ENCODE measurements around the gene SPATS2L. TPM values are rescaled to one million over a fixed set of nuclear protein-coding genes. Genes with fewer than 3 reads are reported as not detected.

SPATS2L gene
- total RNA-seq, 1 experiment from 2014 or later: 47.3 TPM

DNA sequence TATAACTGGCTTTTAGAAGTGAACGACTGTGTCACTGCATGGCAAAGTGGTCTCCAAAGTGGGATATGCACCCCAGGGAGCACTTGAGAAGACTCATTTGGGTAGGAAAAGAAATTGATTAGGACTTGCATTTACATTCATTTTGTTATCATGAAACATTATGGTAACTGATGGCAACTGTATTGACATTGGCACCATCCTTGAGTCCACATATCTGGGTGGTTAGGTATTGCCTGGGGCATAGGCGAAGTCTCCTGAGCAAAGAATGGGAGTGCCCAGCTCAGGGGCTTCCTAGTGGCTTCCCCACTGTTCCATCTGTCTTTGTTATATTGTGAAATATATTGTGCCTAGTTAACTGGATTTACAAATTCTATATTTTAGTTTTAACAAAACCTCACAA, 29.2 kb downstream of the SPATS2L start:
- no peak overlapping the region for H2BK120ac ChIP-seq (ENCODE audit: low read depth, low read length, poor library complexity, severe bottlenecking)
- H3K56ac ChIP-seq (ENCODE audit: insufficient read length, low read depth, low read length): no peak overlapping the region
- no peak overlapping the region for H3K4me2 ChIP-seq (ENCODE audit: insufficient read depth, insufficient read length, low read length)
- H2BK5ac ChIP-seq (ENCODE audit: insufficient read length, low read length): no peak overlapping the region
- no peak overlapping the region for H3K4me3 Mint-ChIP-seq
- no peak overlapping the region for H2BK12ac ChIP-seq (ENCODE audit: insufficient read length, low read depth, low read length)
- no peaks in the 10 kb centered on the region for H3K23me2 ChIP-seq (ENCODE audit: insufficient read length, low read depth, low read length, poor library complexity, severe bottlenecking)
- no peak overlapping the region for H3K27ac Mint-ChIP-seq
- H2BK15ac ChIP-seq (ENCODE audit: low read depth, low read length): no peak overlapping the region
- TF ChIP-seq, protein P1, sequence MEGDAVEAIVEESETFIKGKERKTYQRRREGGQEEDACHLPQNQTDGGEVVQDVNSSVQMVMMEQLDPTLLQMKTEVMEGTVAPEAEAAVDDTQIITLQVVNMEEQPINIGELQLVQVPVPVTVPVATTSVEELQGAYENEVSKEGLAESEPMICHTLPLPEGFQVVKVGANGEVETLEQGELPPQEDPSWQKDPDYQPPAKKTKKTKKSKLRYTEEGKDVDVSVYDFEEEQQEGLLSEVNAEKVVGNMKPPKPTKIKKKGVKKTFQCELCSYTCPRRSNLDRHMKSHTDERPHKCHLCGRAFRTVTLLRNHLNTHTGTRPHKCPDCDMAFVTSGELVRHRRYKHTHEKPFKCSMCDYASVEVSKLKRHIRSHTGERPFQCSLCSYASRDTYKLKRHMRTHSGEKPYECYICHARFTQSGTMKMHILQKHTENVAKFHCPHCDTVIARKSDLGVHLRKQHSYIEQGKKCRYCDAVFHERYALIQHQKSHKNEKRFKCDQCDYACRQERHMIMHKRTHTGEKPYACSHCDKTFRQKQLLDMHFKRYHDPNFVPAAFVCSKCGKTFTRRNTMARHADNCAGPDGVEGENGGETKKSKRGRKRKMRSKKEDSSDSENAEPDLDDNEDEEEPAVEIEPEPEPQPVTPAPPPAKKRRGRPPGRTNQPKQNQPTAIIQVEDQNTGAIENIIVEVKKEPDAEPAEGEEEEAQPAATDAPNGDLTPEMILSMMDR (conservative IDR thresholded peaks at IDR 0.05): no peak
- peaks cover 5 to 26% (median 22%) of the 10 kb centered on the region in 3 experiments; a peak in 6 of 7 replicates for H3K36me3 Mint-ChIP-seq (ENCODE audit: insufficient read depth in 1 of 3, low read depth in 3 of 3)
- H3K9me3 Mint-ChIP-seq: peaks cover 8% of the 10 kb centered on the region in 2 experiments; a peak in 3 of 5 replicates
- H3K4me1 ChIP-seq (ENCODE audit: insufficient read depth, low read length): peaks cover 5% of the 10 kb centered on the region; the same call in 1 of the 2 replicates
- peaks cover 10 to 14% of the 10 kb centered on the region in 2 experiments for H3K4me1 Mint-ChIP-seq
- H3K9ac ChIP-seq (ENCODE audit: extremely low read depth, insufficient read length, low read length): no peak overlapping the region
- H4K91ac ChIP-seq (ENCODE audit: insufficient read length, low read depth, low read length): no peak overlapping the region
- H3K9me3 ChIP-seq (ENCODE audit: control insufficient read depth, low read depth, low read length): no peaks in the 10 kb centered on the region
- no peak overlapping the region for H2AFZ ChIP-seq (ENCODE audit: low read length)
- no peak overlapping the region for H3K23ac ChIP-seq (ENCODE audit: insufficient read length, low read depth, low read length)
- no peak overlapping the region for H4K5ac ChIP-seq (ENCODE audit: insufficient read length, low read depth, low read length)
- no peaks in the 10 kb centered on the region for H3K27me3 Mint-ChIP-seq (ENCODE audit: low read depth)
- no peak overlapping the region for H3K4ac ChIP-seq (ENCODE audit: low read depth, low read length)
- DNase-seq: no peak
- H3K18ac ChIP-seq (ENCODE audit: insufficient read length, low read depth, low read length): no peak overlapping the region
- no peaks in the 10 kb centered on the region for H4K20me1 ChIP-seq (ENCODE audit: control insufficient read depth, insufficient read depth, insufficient read length)
- no peak overlapping the region for H3K14ac ChIP-seq (ENCODE audit: insufficient read depth, low read length)
- H2AK5ac ChIP-seq (ENCODE audit: insufficient read length, low read length): no peak overlapping the region
- H3K27me3 ChIP-seq (ENCODE audit: insufficient read depth, low read length): no peaks in the 10 kb centered on the region
- no peak overlapping the region for H4K8ac ChIP-seq (replicated peaks; ENCODE audit: insufficient read length, low read depth, low read length)
- no peak overlapping the region for H3K27ac ChIP-seq (ENCODE audit: insufficient read length, low read depth, low read length)
- WGBS (ENCODE audit: extremely low coverage, insufficient read length, low lambda C conversion rate): no CpG with 5 or more reads among the region's 2 CpGs
- H3K79me2 ChIP-seq (ENCODE audit: insufficient read depth, low read length): peaks cover 35% of the 10 kb centered on the region
- no peak overlapping the region for H2BK20ac ChIP-seq (ENCODE audit: low read depth, low read length, poor library complexity, severe bottlenecking)
- no peak overlapping the region for H3T11ph ChIP-seq (ENCODE audit: low read length)
- H3K79me1 ChIP-seq (ENCODE audit: insufficient read depth, low read depth, low read length, poor library complexity, severe bottlenecking): peaks cover 7% of the 10 kb centered on the region
